COR-L47 (cell line): ENCODE data around the gene TANC1.

Experiments
- DNase-seq: peaks from one replicate; lab custom pipeline; 2025; lab: John Stamatoyannopoulos, UW

TANC1 gene

DNA sequence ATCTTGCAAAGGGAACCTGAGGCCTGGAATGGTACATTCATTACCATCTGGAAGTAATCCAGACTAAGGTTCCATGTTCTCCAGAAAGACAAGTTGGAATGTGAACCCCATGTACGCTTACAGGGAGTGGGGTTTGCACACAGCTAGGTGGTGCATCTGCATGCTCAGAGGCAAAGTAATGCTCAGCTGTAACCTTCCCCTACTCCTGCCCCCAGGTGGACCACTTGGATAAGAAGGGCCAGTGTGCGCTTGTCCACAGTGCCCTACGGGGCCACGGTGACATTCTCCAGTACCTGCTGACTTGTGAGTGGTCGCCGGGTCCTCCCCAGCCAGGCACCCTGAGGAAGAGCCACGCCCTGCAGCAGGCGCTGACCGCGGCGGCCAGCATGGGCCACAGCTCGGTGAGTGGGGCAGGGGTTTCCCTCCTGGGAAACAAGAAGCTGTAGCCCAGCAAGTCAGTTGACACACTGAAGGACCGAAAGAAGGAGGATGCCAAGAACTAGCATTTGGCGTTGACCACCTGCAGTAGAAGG is 228.0 kb downstream of the TANC1 start:
- no peak for DNase-seq

DNA sequence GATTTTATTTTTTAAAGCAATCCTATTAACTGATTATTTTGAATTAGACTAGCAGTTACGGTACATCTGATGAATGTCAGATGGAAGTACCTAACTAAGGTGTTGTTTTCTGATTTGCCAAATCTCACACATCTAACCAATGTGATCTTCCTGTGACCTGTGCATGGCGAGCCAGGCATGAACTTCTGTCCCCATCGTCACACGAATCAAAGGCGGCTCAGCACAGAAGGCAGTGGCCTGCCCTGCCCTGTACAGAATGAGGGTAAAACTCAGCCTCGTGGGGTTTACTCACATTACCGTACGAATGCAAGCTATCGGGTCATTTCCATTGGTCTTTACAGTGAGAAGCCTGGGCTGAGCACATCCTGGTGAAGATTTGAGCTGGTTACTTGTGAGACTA is 230.8 kb downstream of the TANC1 start:
- DNase-seq, result no peak

DNA sequence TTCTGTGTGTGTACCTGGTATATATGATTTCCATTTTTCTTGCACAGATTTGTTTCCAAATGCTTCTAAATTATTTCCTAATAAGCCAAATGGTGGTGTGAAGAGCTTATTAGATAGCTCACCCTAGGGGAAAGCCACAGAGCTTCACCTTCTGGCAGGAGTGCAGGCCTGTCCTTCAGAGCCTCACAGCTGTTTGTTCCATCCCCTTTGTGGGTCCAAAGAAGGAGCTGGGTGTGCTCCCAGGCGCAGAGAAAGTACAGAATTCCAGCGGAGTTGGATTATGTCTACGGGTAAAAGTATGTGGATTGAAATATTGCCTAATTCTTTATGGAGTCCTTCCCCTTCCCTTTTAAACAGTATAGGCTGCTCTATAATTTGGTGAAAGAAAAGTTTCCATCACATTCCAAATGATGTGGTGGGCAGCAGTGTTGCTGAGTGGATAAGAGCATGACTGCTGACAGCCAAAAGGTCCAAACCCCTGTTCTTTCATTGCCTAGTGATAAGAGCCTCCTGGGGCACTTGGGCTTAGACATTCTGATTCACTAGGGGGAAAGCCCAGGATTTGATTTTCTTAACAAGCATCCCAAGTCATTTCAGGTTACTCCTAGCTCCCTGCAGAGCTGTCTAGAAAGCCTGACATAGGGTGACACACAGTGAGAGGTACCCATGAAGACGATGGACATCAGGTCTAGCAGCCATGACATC is 231.5 kb downstream of the TANC1 start:
- no peak for DNase-seq

DNA sequence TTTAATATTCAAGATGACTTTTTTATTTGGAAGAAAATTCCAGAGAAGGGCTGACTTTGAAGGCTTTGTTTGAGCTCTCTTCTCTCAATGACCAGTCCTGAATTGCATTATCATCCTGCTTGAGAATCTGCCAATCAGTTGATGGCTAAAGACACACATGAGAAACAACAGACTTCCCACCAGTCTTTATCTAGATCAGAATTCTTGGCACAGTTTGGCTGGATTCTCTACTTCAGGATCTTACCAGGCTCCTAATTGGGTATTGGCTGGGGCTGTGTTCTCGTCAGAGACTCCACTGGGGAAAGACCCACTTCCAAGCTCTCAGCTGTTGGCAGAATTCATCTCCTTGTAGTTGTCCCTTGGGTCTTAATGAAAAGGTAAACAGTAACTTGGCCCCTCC is 232.1 kb downstream of the TANC1 start:
- DNase-seq, result no peak

DNA sequence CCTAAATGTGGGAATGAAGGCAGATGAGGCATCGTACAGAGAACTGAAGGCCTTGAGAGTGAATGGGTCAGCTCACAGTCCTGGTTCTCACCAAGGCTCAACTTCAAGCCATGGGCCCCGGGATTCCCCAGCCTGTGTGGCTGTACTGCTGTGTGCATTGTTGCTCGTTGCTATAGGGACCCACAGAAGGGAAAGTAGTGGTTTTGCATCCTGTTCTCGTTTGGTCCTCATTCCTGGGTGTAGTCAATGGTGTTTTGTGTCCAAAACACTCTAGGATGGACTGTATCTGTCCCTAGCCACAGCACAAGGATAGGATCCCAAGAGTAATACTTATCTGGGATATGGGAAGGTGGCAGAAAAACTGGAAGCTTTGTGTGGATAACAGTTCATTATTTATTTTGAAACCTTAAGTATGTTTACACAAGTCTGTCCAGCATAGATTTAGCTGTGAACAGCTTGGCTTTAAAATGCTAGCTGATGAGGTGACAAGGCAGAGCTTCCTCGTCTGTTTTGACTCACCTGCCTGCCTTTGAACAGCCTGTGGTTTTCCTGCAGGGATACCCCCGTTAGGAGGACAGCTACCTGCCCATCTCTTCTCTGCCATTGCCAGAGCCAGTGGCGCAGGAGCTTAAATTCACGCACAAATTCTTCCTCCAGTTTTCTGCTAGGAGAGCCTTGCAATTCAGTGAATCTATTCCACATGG is 233.1 kb downstream of the TANC1 start:
- DNase-seq, result no peak

DNA sequence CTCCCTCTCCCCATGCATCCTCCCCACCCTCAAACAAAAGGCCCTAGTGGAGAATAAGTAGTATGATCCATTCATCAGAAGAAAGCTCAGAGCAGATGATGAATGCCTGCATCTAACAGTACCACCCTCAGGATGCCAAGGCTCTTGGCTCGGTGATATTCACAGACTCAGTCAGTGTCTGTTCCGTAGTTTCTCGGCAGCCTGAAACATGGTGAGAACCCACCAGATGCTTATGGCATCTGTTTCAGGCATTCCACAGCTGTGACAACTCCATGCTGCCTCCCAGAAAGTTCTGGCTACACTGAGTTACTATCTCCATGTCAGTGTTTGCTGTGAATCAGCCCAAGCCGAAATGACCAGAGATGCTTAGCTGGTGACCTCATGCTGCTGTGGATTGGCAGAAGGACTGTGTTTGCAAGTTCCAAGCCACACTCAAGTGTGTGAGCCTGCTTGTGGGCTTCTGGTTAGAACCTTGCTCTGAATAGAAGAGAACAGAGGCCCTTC is 234.2 kb downstream of the TANC1 start:
- no peak for DNase-seq

DNA sequence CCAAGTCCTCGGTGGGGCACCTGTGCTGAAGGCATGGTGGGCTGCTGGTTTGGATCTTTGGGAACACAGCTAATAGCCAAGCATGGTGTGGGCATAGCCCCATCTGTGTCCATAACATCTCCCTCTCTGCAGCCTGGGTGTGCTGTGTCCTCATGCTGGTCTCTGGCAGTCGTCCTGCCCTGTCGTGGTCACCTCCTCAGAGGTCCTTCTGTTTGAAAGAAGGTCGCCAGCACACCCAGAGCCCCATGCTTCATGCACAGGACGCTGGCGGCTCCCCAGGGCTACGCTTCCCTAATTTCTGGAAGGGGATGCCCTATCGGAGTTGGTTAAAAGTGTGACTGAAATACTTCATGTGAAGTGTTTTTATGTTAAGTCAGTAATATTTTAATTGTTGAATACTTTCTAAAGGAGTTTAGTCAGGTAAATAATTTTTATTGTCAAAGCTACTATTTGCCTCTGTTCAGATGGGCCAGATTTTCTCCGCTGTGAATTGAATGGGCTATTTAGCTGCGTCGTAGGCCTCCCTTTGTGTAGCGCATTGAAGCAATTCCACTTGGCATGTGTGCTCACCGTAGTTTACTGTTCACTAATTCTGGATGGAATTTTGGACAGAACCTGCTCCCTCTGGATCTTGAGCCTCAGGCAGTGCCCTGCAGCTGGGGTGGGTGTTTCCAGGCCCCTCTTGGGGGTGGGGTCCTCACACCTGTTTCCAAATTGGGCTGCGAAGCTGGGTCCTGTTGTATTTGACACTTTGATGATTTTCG is 236.1 kb downstream of the TANC1 start:
- no peak for DNase-seq

DNA sequence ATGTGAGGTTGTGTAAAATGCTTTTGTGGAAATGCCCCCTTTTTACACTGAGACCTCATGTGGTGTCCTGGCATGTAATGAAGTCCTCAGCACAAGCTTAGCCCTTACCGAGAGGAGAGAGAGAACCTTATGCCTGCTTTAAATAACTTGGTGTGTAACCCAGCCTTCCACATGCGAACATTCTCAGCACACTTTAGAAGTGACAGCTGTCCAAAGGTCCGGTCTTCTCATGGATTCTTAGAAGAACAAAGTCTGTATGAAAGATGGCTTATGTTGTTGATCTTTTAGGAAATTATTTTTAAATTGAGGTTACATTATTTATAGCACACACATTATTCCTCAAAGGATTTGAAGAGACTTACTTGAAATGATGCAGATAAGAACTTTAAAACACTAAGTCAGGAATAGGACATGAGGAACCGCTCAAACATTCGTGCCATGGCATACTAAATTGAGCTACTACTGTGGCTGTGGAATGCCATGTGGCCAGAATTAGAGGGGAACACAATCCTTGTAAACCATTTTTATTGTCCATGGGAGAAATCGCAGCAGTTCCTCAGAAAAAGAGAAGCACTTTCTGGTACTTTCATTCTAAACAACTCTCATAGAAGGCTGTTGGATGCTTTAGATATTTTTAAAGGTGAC is 238.4 kb downstream of the TANC1 start:
- no peak for DNase-seq

DNA sequence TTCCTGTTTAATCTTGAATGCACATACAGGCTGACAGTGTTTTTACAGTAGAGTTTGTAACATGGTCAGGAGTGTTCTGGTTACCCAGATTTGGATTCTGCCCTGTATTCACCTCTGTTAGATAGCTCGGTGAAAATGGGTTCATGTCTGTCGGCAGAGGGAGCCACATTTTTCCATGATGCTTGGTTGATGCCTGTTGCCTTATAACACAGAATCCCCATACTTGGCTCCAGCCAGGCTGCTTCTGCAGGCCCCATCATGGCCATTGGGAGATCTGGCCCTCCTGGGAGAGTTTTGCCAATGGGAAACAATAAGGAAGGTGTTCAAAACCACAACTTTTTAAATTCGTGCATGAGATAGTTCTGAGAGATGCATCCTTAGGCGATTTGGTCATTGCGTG is 240.0 kb downstream of the TANC1 start:
- DNase-seq, result no peak

DNA sequence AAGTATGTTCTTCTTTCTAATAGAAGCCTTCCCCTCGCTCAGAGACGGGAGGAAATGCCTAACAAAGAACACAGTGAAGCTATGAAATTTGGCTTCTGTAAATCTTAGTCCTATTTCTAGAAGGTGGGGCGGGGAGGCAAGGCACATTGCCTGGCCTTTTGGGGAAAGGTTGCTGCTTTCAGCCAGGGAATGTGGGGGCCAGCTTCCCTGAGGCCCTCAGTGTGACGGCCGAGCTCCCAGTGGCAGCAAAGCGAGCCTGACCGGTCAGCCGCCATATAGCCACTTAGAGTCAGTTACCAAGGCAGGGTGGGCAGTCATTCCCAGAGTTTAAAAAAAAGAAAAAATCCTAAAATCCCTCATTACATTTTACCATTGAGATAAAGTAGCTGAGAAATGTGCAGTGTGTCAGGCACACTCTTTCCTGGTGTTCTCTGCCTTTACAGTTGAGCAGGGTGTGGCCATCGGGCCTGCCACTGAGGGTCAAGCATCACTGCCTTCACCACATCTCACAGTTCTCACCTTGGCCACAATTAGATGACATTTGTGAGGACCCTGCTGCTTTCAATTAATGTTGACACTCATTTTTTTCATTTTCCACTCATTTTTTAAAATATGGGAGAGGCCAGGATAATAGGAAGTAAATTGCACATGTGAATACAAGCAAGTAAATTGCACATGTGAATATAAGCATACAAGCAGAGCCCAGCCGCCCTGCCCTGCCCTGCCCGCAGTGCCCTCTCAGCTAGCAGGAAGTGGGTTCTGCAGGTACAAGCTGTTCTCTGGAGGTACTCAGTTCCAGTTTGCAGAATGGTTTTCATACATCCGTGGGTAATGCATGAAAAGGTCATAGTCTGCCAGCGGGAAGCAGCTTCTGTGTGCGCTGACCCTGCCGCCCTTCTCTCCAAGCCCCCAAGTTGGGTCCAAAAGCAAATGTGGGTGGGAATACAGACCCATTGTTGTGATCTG is 241.2 kb downstream of the TANC1 start:
- DNase-seq, result no peak

DNA sequence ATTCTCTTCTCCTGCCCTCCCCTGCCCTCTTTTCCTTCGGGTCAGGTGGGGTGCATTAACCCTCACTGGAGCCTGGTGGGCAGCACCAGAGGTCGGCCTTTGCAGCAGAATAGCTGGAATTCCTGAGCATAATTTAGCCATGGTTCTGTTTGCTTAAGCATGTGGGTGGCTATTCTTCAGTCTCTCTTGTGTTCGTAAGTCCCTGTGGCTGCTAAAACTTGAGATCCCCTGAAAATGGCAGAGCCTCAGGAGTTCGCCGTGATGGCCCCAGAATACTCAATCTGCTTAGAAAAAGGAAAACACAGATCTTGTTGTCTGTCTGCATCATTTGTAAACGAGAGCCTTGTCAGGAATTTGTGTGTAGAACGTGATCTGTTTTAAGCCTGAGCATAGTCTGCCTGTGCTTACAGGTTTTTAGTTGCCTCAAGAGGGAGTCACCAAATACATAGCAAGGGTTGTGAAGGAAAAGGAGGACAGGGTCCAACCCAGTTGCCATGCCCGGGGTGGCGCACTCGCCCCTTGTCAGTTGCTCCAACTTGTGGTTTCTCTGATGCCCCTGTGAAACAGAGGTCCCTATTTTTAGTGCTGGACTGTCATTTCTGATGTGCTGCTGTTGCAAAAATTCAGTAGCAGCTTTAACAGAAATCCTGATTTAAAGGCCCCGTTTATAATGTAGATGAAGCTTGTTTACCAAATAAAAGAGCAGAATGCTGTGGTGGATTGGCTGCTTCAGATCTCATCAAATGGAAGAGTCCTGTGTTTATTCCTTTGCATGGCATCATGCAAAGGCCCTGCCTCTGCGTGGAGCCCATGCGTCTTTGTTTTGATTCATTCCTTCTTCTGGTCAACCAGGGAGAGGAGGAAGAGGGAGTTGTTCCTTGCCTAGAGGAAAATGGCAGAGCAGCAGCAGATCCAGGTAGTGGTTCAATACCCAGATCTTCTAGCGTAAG is 243.3 kb downstream of the TANC1 start:
- DNase-seq, result no peak

DNA sequence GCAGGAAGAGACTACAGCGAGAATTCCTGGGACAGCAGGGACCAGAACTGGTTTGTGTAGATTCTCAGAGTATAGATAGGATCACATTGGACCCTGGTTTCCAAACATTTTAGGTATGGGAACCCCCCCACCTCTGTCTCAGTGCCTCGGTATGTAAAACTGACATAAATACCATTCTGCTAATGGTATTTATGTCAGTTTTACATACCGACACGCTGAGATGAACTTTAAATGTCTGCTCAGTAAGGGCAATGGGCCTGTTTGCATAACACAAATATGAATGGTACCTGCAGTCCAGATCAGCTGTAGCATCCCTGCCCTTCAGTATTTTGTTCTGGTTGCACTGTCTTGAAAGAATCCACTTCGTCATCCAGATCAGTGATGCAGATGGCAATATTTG is 244.9 kb downstream of the TANC1 start:
- DNase-seq, result no peak

DNA sequence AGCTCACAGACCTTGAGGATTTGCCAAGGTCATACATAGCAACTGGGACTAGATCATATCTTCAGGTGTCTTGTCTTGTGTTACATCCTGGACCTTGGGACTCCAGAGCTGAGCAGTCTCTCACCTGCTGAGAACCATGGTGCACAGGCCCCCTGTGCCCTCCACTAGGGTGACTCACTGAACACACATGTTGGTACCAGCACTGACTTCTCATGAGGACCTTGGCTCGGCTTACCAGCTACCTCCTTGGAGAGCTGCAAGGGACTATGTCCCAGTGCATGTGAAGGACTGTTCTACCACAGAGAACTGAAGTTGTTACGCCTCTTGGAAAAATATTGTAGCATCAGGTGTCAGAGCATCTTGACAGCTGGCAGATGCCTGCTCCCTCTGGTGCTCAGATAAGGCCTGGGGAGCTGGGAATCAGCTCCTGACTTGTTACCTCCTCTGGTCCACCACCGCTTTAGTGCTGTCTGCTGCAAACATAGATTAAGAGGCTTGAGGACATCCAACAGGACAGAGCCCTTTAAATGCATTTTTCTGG is 246.0 kb downstream of the TANC1 start:
- no peak for DNase-seq

DNA sequence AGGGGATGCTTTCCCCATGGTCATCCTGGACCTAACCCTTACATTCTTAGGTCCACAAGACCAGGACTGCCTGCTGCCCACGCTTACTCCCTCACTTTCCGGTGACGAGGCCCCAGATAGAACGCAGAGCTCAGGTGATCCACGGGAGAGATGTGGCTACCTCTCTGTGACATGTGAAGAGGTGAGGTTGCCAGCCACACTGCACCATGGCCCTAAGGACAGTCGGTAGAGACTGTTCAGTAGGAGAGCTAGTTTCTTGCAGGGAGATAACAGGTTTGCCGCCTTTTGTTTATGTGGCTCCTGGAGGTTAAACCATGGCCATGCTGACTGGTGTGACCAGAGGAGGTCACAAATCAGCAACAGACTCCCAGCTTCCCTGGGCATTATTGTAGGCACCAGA is 246.7 kb downstream of the TANC1 start:
- no peak for DNase-seq

DNA sequence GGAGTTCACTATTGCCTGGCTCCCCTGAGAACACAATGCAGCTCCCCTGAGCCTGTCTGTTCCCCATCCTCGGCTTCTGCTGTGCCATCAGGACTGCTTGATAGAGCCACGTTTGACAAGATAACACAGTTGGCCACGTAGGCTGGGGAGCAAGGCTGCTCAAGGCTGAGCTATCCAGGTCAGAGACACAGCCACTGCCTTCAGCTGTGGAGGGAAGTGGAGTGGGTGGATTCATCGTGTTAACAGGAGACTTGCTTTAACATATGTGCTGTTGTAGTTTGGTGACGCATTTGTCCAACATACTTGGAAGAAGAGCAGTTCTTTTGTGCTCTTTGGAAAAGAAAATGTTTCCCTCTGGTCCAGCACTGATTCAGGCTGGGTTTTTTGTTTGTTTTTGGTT is 249.2 kb downstream of the TANC1 start:
- DNase-seq, result no peak

DNA sequence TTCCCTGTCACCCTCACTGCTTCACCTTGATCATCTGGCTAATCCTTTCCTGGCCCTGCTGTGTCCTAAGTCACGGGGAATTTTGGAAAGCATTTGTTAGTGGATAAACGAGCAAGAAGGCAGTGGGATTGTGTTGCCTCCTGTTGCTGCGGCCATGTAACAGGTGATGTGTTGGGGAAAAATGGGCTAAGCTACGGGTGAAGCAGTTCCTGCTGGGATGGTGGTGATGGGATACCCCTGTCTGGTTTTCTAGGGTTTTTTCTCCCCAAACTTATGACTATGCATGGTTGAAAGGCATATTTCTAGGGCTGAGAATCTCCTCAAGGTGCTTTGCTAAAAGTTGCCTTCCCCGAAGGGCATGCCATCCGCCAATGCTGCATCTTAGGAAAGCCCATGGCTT is 249.9 kb downstream of the TANC1 start:
- no peak for DNase-seq

DNA sequence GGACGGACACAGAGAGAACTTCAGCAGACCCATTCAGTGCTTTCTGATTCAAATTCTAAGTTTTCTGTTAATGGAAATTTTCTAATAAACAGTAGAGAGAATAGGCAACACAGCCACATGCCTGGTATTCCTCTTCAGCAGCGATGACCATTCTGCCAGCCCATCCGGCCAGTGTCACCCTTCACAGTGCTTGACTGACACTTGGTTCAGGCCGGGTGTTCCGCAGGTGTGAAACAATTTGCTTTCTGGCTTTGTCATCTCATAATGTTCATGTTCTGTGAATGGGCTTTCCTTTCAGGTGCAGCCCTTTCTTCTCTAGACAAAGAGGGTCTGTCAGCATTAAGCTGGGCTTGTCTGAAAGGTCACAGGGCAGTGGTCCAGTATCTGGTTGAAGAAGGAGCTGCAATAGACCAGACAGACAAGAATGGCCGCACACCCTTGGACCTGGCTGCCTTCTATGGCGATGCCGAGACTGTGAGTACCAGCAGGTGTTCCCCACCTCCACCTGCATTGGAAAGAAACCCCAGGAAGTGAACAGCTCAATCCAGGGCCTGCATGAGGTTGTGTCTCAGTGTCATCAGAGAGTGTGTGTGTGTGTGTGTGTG is 251.1 kb downstream of the TANC1 start:
- no peak for DNase-seq

DNA sequence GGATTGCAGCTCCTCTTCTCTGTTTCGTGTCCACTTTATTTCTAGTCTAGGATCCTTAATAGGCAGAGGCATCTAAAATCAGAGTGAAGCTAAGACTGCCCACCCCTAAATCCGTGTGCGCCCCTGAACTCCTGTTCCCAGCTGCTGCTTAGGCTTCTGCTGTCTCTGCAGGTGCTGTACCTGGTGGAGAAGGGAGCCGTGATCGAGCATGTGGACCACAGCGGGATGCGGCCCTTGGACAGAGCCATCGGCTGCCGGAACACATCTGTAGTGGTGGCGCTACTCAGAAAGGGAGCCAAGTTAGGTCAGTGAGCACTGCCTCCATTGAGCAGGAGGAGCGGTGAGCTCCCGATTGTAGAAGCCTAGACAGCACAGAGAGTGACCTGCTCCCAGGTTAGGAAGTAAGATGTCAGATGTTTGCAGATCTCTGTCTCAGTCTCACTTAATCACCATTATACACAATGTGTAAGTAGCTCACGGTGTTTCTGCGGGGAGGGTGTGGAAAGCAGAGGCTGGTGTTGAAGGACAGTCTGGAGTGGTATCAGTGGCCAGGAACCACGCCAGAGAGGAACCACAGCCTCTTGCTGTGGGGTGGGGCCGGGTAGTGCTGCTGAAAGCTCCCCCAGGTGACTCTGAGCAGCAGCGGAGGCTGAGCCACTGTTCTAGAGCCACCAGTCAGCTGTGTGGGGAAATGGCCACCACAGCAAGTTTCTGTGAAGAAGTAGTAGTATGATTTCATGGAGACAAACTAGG is 255.8 kb downstream of the TANC1 start:
- no peak for DNase-seq
